ENCODE data around the gene STX7.

The STX7 gene

GRCh38 chr6:132464538-132465256 lies 48.2 kb downstream of the STX7 start:
- Histone ChIP-seq H3K36me3 (ENCODE audit: control insufficient read depth in 2 of 2, insufficient read depth in 1 of 2, low read length in 2 of 2) (peaks cover 28 to 99% of the 10 kb centered on the region in 2 experiments), H3K9me3 (ENCODE audit: control insufficient read depth, insufficient read depth, low read depth, low read length) (no peaks in the 10 kb centered on the region), H3K4me3 (ENCODE audit: low read depth, low read length) (no peak overlapping the region), H3K4me1 (ENCODE audit: control insufficient read depth, insufficient read depth, low read length) (no peaks in the 10 kb centered on the region), H3K27ac (ENCODE audit: extremely low read depth, low read depth, low read length) (no peak overlapping the region)
- ChIA-PET POLR2A (interaction anchor here (0.6 kb wide), 1 partner anchor 172 kb away, joined by 7 read pairs; no protein-coding TSS in a partner anchor), CTCF (interaction anchor here (0.6 to 3.8 kb wide), 4 partner anchors 176 to 732 kb away, joined by 3 to 30 read pairs (median 4); no protein-coding TSS in a partner anchor)
- TF ChIP-seq BCL11A (tag by site-specific recombination; IDR thresholded peaks at IDR 0.05; ENCODE audit: low read depth) (no peak), ZNF670 (tag by site-specific recombination; IDR thresholded peaks at IDR 0.05; ENCODE audit: low read depth) (no peak), ZNF23 (tag by site-specific recombination; IDR thresholded peaks at IDR 0.05; ENCODE audit: borderline replicate concordance) (no peak), MEIS1 (CRISPR knock-in tag; IDR thresholded peaks at IDR 0.05; ENCODE audit: borderline replicate concordance) (no peak), ZNF785 (tag by site-specific recombination; IDR thresholded peaks at IDR 0.05) (no peak), ZNF488 (tag by site-specific recombination; IDR thresholded peaks at IDR 0.05) (no peak), ZBTB26 (tag by site-specific recombination; optimal IDR thresholded peaks at IDR 0.05) (no peak), ZFP69B (tag by site-specific recombination; IDR thresholded peaks at IDR 0.05) (no peak), ZNF18 (tag by site-specific recombination; IDR thresholded peaks at IDR 0.05) (no peak)

- Histone ChIP-seq H3K4me1 (ENCODE audit: control insufficient read depth, insufficient read depth, low read length) (no peaks in the 10 kb centered on the region), H3K9me3 (ENCODE audit: control insufficient read depth, insufficient read depth, low read depth, low read length) (no peaks in the 10 kb centered on the region), H3K27ac (ENCODE audit: extremely low read depth, low read depth, low read length) (no peak overlapping the region), H3K36me3 (ENCODE audit: control insufficient read depth in 2 of 2, insufficient read depth in 1 of 2, low read length in 2 of 2) (peaks cover 23 to 92% of the 10 kb centered on the region in 2 experiments), H3K4me3 (ENCODE audit: low read depth, low read length) (no peak overlapping the region)
- POLR2A ChIA-PET, result no interaction called here
- TF ChIP-seq ZNF132 (tag by site-specific recombination; IDR thresholded peaks at IDR 0.05; ENCODE audit: borderline replicate concordance) (no peak), YY2 (tag by site-specific recombination; IDR thresholded peaks at IDR 0.05) (no peak), REPIN1 (tag by site-specific recombination; IDR thresholded peaks at IDR 0.05; ENCODE audit: low read depth) (no peak), ZNF18 (tag by site-specific recombination; IDR thresholded peaks at IDR 0.05) (no peak), INSM2 (tag by site-specific recombination; IDR thresholded peaks at IDR 0.05) (no peak), PBX3 (CRISPR knock-in tag; IDR thresholded peaks at IDR 0.05) (no peak), ZNF202 (tag by site-specific recombination; IDR thresholded peaks at IDR 0.05; ENCODE audit: borderline replicate concordance) (no peak), KLF16 (tag by site-specific recombination; IDR thresholded peaks at IDR 0.05) (no peak), ZNF677 (tag by site-specific recombination; IDR thresholded peaks at IDR 0.05) (no peak), ZNF354C (tag by site-specific recombination; IDR thresholded peaks at IDR 0.05; ENCODE audit: borderline replicate concordance, low read depth) (no peak)
- CTCF ChIA-PET, result no interaction called here
Measured at GRCh38 chr6:132461958-132462357, 51.0 kb downstream of the STX7 start.
